Right lobe of liver (tissue), 4 donors: ENCODE data around the gene CUX1.

Experiments used
- POLR2A ChIP-seq: fragments of 450-650 bp; IDR thresholded peaks from one replicate; pipeline ENCODE4 v1.6.1; 2017; ENCODE audit warnings: antibody characterized with exemption, mild to moderate bottlenecking
- TF ChIP-seq, protein P1 (sequence below), 4 donors: fragments of 200-600 bp in 3 of 4; fragments of 450-650 bp in 1 of 4; IDR thresholded peaks; one replicate each; pipeline versions ENCODE4 v1.5.1 to v1.8.0; 2016 to 2022; ENCODE audit warnings: antibody characterized with exemption in 4 of 4, mild to moderate bottlenecking in 2 of 4
- donor health status: DM: no; HTN: no; CAD: no.
- donor health status: DM: no; HTN: no; CAD: no.
- donor health status: DM: no; HTN: yes; CAD: no.

DNA sequence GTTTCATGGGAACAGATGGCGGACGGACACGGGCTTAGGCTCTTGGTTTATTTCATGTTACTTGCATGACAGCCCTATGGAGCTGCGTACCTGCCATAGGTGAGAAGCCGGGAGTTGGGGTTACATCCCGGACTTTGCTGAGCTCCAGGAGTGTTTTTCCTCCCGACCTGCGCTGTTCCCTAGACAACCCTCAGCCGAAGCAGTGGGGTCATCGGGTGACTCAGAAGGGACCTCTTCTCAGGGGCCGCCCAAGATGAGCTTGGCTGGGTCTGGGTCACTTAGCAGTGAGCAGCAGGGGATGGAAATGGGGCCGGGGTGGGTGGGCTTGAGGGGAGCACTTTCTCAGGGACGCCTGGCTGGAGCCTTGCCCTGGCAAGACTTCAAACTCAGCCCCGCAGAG lies 11.9 kb downstream of the CUX1 start:
- TF ChIP-seq, protein P1, sequence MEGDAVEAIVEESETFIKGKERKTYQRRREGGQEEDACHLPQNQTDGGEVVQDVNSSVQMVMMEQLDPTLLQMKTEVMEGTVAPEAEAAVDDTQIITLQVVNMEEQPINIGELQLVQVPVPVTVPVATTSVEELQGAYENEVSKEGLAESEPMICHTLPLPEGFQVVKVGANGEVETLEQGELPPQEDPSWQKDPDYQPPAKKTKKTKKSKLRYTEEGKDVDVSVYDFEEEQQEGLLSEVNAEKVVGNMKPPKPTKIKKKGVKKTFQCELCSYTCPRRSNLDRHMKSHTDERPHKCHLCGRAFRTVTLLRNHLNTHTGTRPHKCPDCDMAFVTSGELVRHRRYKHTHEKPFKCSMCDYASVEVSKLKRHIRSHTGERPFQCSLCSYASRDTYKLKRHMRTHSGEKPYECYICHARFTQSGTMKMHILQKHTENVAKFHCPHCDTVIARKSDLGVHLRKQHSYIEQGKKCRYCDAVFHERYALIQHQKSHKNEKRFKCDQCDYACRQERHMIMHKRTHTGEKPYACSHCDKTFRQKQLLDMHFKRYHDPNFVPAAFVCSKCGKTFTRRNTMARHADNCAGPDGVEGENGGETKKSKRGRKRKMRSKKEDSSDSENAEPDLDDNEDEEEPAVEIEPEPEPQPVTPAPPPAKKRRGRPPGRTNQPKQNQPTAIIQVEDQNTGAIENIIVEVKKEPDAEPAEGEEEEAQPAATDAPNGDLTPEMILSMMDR (IDR thresholded peaks at IDR 0.05) = no peak
- TF ChIP-seq POLR2A = no peak
